Measurements from ENCODE around the gene IL17RD. TPM values are rescaled to one million over a fixed set of nuclear protein-coding genes. Genes with fewer than 3 reads are reported as not detected.

The IL17RD gene
- total RNA-seq, 1 donor from 2014 or later, result 47.4 TPM

GRCh38 chr3:57158813-57159738, 6.1 kb downstream of the IL17RD start:
- DNase-seq (ENCODE audit: extremely low spot score, unreplicated experiment), result no peak
- H3K36me3 Mint-ChIP-seq, result no peaks in the 10 kb centered on the region
- H3K4me1 Mint-ChIP-seq (ENCODE audit: unreplicated experiment), result peaks cover 82% of the 10 kb centered on the region
- TF ChIP-seq CTCF (conservative IDR thresholded peaks at IDR 0.05), result peak; percentile 21
- peak overlapping the region; percentile 73 for H3K4me3 Mint-ChIP-seq
- peak overlapping the region; percentile 30 for H3K27ac Mint-ChIP-seq
- no peaks in the 10 kb centered on the region for H3K9me3 Mint-ChIP-seq
- peaks cover 4% of the 10 kb centered on the region for H3K27me3 Mint-ChIP-seq

GRCh38 chr3:57158325-57158724, 6.8 kb downstream of the IL17RD start:
- no peak for DNase-seq (ENCODE audit: extremely low spot score, unreplicated experiment)
- Mint-ChIP-seq H3K36me3 (no peaks in the 10 kb centered on the region), H3K9me3 (no peaks in the 10 kb centered on the region), H3K4me3 (no peak overlapping the region), H3K4me1 (ENCODE audit: unreplicated experiment) (peaks cover 82% of the 10 kb centered on the region), H3K27ac (no peak overlapping the region), H3K27me3 (peaks cover 4% of the 10 kb centered on the region)
- TF ChIP-seq CTCF (conservative IDR thresholded peaks at IDR 0.05), result no peak

- Mint-ChIP-seq H3K36me3 (no peaks in the 10 kb centered on the region), H3K27me3 (peaks cover under 1% of the 10 kb centered on the region), H3K9me3 (no peaks in the 10 kb centered on the region), H3K4me3 (peak overlapping the region; percentile 12), H3K4me1 (ENCODE audit: unreplicated experiment) (peaks cover 82% of the 10 kb centered on the region), H3K27ac (no peak overlapping the region)
- DNase-seq (ENCODE audit: extremely low spot score, unreplicated experiment), result no peak
- TF ChIP-seq CTCF (conservative IDR thresholded peaks at IDR 0.05), result no peak
These were observed 7.6 kb downstream of the IL17RD start for GRCh38 chr3:57157545-57157944.

GRCh38 chr3:57155310-57155643, 9.9 kb downstream of the IL17RD start:
- no peaks in the 10 kb centered on the region for H3K36me3 Mint-ChIP-seq
- H3K27me3 Mint-ChIP-seq, result no peaks in the 10 kb centered on the region
- H3K4me1 Mint-ChIP-seq (ENCODE audit: unreplicated experiment), result peaks cover 84% of the 10 kb centered on the region
- no peak for TF ChIP-seq CTCF (conservative IDR thresholded peaks at IDR 0.05)
- DNase-seq (ENCODE audit: extremely low spot score, unreplicated experiment), result no peak
- H3K27ac Mint-ChIP-seq, result no peak overlapping the region
- peak overlapping the region; percentile 40 for H3K4me3 Mint-ChIP-seq
- H3K9me3 Mint-ChIP-seq, result no peaks in the 10 kb centered on the region

GRCh38 chr3:57154470-57155309, 10.5 kb downstream of the IL17RD start:
- TF ChIP-seq CTCF (conservative IDR thresholded peaks at IDR 0.05), result peak; percentile 22
- no peaks in the 10 kb centered on the region for H3K9me3 Mint-ChIP-seq
- H3K27ac Mint-ChIP-seq, result no peak overlapping the region
- no peak for DNase-seq (ENCODE audit: extremely low spot score, unreplicated experiment)
- H3K4me1 Mint-ChIP-seq (ENCODE audit: unreplicated experiment), result peaks cover 83% of the 10 kb centered on the region
- H3K27me3 Mint-ChIP-seq, result no peaks in the 10 kb centered on the region
- H3K36me3 Mint-ChIP-seq, result no peaks in the 10 kb centered on the region
- H3K4me3 Mint-ChIP-seq, result peak overlapping the region; percentile 40

Measured in type B pancreatic cell (in vitro differentiated cells).